Right ventricle myocardium inferior (tissue), 1 donor: Measurements from ENCODE around the gene TRIP4. TPM values are rescaled to one million over a fixed set of nuclear protein-coding genes. Genes with fewer than 3 reads are reported as not detected.
"Not testable (repeated sequence)": the region's sequence is repeated elsewhere in the genome, so short reads cannot be mapped to it uniquely, and the experiment has no call there.

Source experiments
- ATAC-seq: fragments of 200-7000 bp; cut with Tn5 transposase; one replicate; pipeline ENCODE4 v1.9.1; 2020; ENCODE audit warnings: mild to moderate bottlenecking, moderate library complexity
- DNase-seq: peaks from one replicate; pipeline ENCODE4 v3.0.0; 2021; ENCODE audit errors: missing footprints
- intact Hi-C: fragments of 100-400 bp; cut with DNase I; formaldehyde crosslinking; loops from one replicate; pipeline ENCODE4 v1.11.0; 2022
- total RNA-seq: library from RNA; stranded (reverse); fragmentation: NEBNext Ultra II Directional; extraction: Animal tissue kit (Norgen Biotek cat#: 25700); gene quantifications from one replicate; pipeline ENCODE4 v1.2.1, GENCODE V29; 2021
- donor health status: DM: no; HTN: yes; CAD: no; lungs with severe emphysema.

The TRIP4 gene
- total RNA-seq, 1 donor from 2014 or later = 13.1 TPM

GRCh38 chr15:64379216-64379960, 8.2 kb upstream of the TRIP4 start:
- no peak for DNase-seq
- no peak for ATAC-seq
- intact Hi-C loops = no loop called here

- ATAC-seq, DNase-seq: not testable (repeated sequence)
- intact Hi-C loops = loop anchor here (10.0 kb wide), 1 partner anchor 165 kb away; no protein-coding TSS in a partner anchor
These were observed 7.3 kb upstream of the TRIP4 start for GRCh38 chr15:64380130-64380870.

- peak; percentile 100 for ATAC-seq
- intact Hi-C loops = loop anchor here (10.0 kb wide), 1 partner anchor 166 kb away; no protein-coding TSS in a partner anchor
- DNase-seq = peak; percentile 97
These were observed 6.5 kb upstream of the TRIP4 start, which contains the start of gene PCLAF for GRCh38 chr15:64381000-64381751. TSS of gene PCLAF (minus strand) at chr15:64381441. CDS start at chr15:64381371, 70 bp downstream.

- no peak for DNase-seq
- ATAC-seq = no peak
- intact Hi-C loops = loop anchor here (10.0 kb wide), 1 partner anchor 169 kb away; no protein-coding TSS in a partner anchor
These were observed 3.9 kb upstream of the TRIP4 start for GRCh38 chr15:64383760-64384159.

- DNase-seq (no peak), ATAC-seq (no peak)
- intact Hi-C loops = loop anchor here (10.0 kb wide), 1 partner anchor 171 kb away; no protein-coding TSS in a partner anchor
These were observed 1.3 kb upstream of the TRIP4 start for GRCh38 chr15:64386291-64386690.

GRCh38 chr15:64389036-64389435, 1.4 kb downstream of the TRIP4 start:
- ATAC-seq (no peak), DNase-seq (no peak)
- intact Hi-C loops = loop anchor here (10.0 kb wide), 1 partner anchor 174 kb away; no protein-coding TSS in a partner anchor

- ATAC-seq, intact Hi-C loops, DNase-seq: not testable (repeated sequence)
These were observed 4.8 kb downstream of the TRIP4 start for GRCh38 chr15:64392471-64392870.

- DNase-seq (no peak), ATAC-seq (no peak)
- intact Hi-C loops = no loop called here
These were observed 9.2 kb downstream of the TRIP4 start for GRCh38 chr15:64396789-64397188.

- ATAC-seq (no peak), DNase-seq (no peak)
- intact Hi-C loops = no loop called here
These were observed 10.9 kb downstream of the TRIP4 start for GRCh38 chr15:64398575-64398974.

- DNase-seq = no peak
- intact Hi-C loops = no loop called here
- ATAC-seq = no peak
These were observed 12.9 kb downstream of the TRIP4 start for GRCh38 chr15:64400583-64400982.

GRCh38 chr15:64412216-64412615, 24.6 kb downstream of the TRIP4 start:
- no peak for DNase-seq
- no peak for ATAC-seq
- intact Hi-C loops = no loop called here

GRCh38 chr15:64422697-64423096, 35.1 kb downstream of the TRIP4 start:
- DNase-seq (no peak), ATAC-seq (no peak)
- intact Hi-C loops = no loop called here

- intact Hi-C loops = no loop called here
- ATAC-seq = no peak
- no peak for DNase-seq
These were observed 36.3 kb downstream of the TRIP4 start for GRCh38 chr15:64423970-64424369.

GRCh38 chr15:64425221-64425620, 37.6 kb downstream of the TRIP4 start:
- intact Hi-C loops = no loop called here
- DNase-seq (no peak), ATAC-seq (no peak)

- intact Hi-C loops = no loop called here
- no peak for ATAC-seq
- no peak for DNase-seq
These were observed 39.3 kb downstream of the TRIP4 start for GRCh38 chr15:64426845-64427465.

- intact Hi-C loops = loop anchor here (2.0 kb wide), 1 partner anchor 253 kb away; no protein-coding TSS in a partner anchor
- no peak for DNase-seq
- ATAC-seq = no peak
These were observed 41.8 kb downstream of the TRIP4 start for GRCh38 chr15:64429448-64429847.

GRCh38 chr15:64430000-64430735, 42.5 kb downstream of the TRIP4 start:
- DNase-seq = no peak
- intact Hi-C loops = loop anchor here (2.0 kb wide), 1 partner anchor 253 kb away; no protein-coding TSS in a partner anchor
- peak; percentile 92 for ATAC-seq

- intact Hi-C loops = no loop called here
- DNase-seq (no peak), ATAC-seq (no peak)
These were observed 50.3 kb downstream of the TRIP4 start for GRCh38 chr15:64437982-64438381.
